Measurements from ENCODE around the gene ZBTB17. TPM values are rescaled to one million over a fixed set of nuclear protein-coding genes. Genes with fewer than 3 reads are reported as not detected.

ZBTB17 gene
- total RNA-seq, 2 donors from 2014 or later, result 28.2 to 50.8 TPM

- H3K4me3 ChIP-seq, result no peak overlapping the region
- intact Hi-C loops (cut with DNase I), result loop anchor here (5.0 kb wide), 2 partner anchors 172 to 197 kb away; no protein-coding TSS in a partner anchor
- no peak overlapping the region for H3K27ac ChIP-seq
- TF ChIP-seq CTCF (IDR thresholded peaks at IDR 0.05) (no peak), POLR2A (IDR thresholded peaks at IDR 0.05) (no peak), POLR2AphosphoS5 (IDR thresholded peaks at IDR 0.05) (no peak)
- no peaks in the 10 kb centered on the region for H3K9me3 ChIP-seq
- no peak for DNase-seq (ENCODE audit: low spot score)
- no peaks in the 10 kb centered on the region for H3K4me1 ChIP-seq (replicated peaks)
- no peaks in the 10 kb centered on the region for H3K36me3 ChIP-seq
- 55% methylated on average over 9 of the region's 9 CpGs for WGBS
- H3K27me3 ChIP-seq (replicated peaks; ENCODE audit: insufficient read depth), result no peaks in the 10 kb centered on the region
Measured at GRCh38 chr1:15989776-15990175, 13.9 kb upstream of the ZBTB17 start.

GRCh38 chr1:15988856-15989736 lies 13.2 kb upstream of the ZBTB17 start:
- Histone ChIP-seq H3K9me3 (no peaks in the 10 kb centered on the region), H3K4me3 (no peak overlapping the region), H3K27me3 (replicated peaks; ENCODE audit: insufficient read depth) (no peaks in the 10 kb centered on the region), H3K4me1 (replicated peaks) (no peaks in the 10 kb centered on the region), H3K27ac (no peak overlapping the region), H3K36me3 (no peaks in the 10 kb centered on the region)
- intact Hi-C loops (cut with DNase I), result no loop called here
- DNase-seq (ENCODE audit: low spot score), result no peak
- no peak for TF ChIP-seq POLR2A (IDR thresholded peaks at IDR 0.05)
- no peak for TF ChIP-seq CTCF (IDR thresholded peaks at IDR 0.05)
- no peak for TF ChIP-seq POLR2AphosphoS5 (IDR thresholded peaks at IDR 0.05)
- WGBS, result 83% methylated on average over 13 of the region's 13 CpGs

- no peaks in the 10 kb centered on the region for H3K9me3 ChIP-seq
- intact Hi-C loops (cut with DNase I), result no loop called here
- H3K4me3 ChIP-seq, result no peak overlapping the region
- H3K4me1 ChIP-seq (replicated peaks), result no peaks in the 10 kb centered on the region
- WGBS, result 49% methylated on average over 5 of the region's 5 CpGs
- no peak overlapping the region for H3K27ac ChIP-seq
- TF ChIP-seq CTCF (IDR thresholded peaks at IDR 0.05) (no peak), POLR2AphosphoS5 (IDR thresholded peaks at IDR 0.05) (no peak), POLR2A (IDR thresholded peaks at IDR 0.05) (no peak)
- DNase-seq (ENCODE audit: low spot score), result no peak
- H3K36me3 ChIP-seq, result no peaks in the 10 kb centered on the region
- H3K27me3 ChIP-seq (replicated peaks; ENCODE audit: insufficient read depth), result no peaks in the 10 kb centered on the region
Measured at GRCh38 chr1:15985611-15986297, 9.9 kb upstream of the ZBTB17 start.

GRCh38 chr1:15983275-15983674 lies 7.4 kb upstream of the ZBTB17 start:
- TF ChIP-seq POLR2AphosphoS5 (IDR thresholded peaks at IDR 0.05) (no peak), POLR2A (IDR thresholded peaks at IDR 0.05) (no peak), CTCF (IDR thresholded peaks at IDR 0.05) (no peak)
- intact Hi-C loops (cut with DNase I), result no loop called here
- Histone ChIP-seq H3K27me3 (replicated peaks; ENCODE audit: insufficient read depth) (no peaks in the 10 kb centered on the region), H3K4me1 (replicated peaks) (no peaks in the 10 kb centered on the region), H3K4me3 (no peak overlapping the region), H3K27ac (no peak overlapping the region), H3K36me3 (no peaks in the 10 kb centered on the region), H3K9me3 (no peaks in the 10 kb centered on the region)
- WGBS, result 40% methylated on average over 1 of the region's 1 CpG
- no peak for DNase-seq (ENCODE audit: low spot score)

All from prostate gland (tissue), 2 donors.